Fibroblast of skin of back (primary cell): Measurements from ENCODE around the gene AKAP12.
A peak's percentile ranks its signal among the peaks of the same experiment; 100 is the strongest.

Source experiments
- DNase-seq: peaks from one replicate; pipeline ENCODE4 v3.0.0-alpha.2; 2013

The AKAP12 gene

GRCh38 chr6:151236668-151237401 is 2.9 kb upstream of the AKAP12 start:
- DNase-seq: no peak

GRCh38 chr6:151240036-151240685 is 394 bp downstream of the AKAP12 start:
- DNase-seq: peak; percentile 91

- peak; percentile 71 for DNase-seq
Measured at GRCh38 chr6:151240791-151241642, 1.2 kb downstream of the AKAP12 start.

GRCh38 chr6:151241853-151242252 is 2.1 kb downstream of the AKAP12 start:
- DNase-seq: no peak

GRCh38 chr6:151242420-151242861 is 2.7 kb downstream of the AKAP12 start:
- DNase-seq: peak; percentile 59

GRCh38 chr6:151243481-151243880 is 3.7 kb downstream of the AKAP12 start:
- no peak for DNase-seq

- DNase-seq: no peak
Measured at GRCh38 chr6:151247490-151247889, 7.7 kb downstream of the AKAP12 start.

GRCh38 chr6:151248295-151248694 is 8.5 kb downstream of the AKAP12 start:
- no peak for DNase-seq

GRCh38 chr6:151252634-151253033 is 12.9 kb downstream of the AKAP12 start:
- DNase-seq: no peak

- DNase-seq: peak; percentile 87
Measured at GRCh38 chr6:151254451-151255081, 14.8 kb downstream of the AKAP12 start.

- no peak for DNase-seq
Measured at GRCh38 chr6:151255811-151256210, 16.0 kb downstream of the AKAP12 start.

GRCh38 chr6:151257985-151258445 is 18.2 kb downstream of the AKAP12 start:
- peak; percentile 64 for DNase-seq

- DNase-seq: no peak
Measured at GRCh38 chr6:151260205-151260604, 20.4 kb downstream of the AKAP12 start.

- DNase-seq: no peak
Measured at GRCh38 chr6:151263035-151263434, 23.3 kb downstream of the AKAP12 start.

- DNase-seq: no peak
Measured at GRCh38 chr6:151263967-151264366, 24.2 kb downstream of the AKAP12 start.

GRCh38 chr6:151265282-151265681 is 25.5 kb downstream of the AKAP12 start:
- DNase-seq: no peak

- peak; percentile 63 for DNase-seq
Measured at GRCh38 chr6:151269321-151269995, 29.7 kb downstream of the AKAP12 start.

GRCh38 chr6:151275121-151275520 is 35.4 kb downstream of the AKAP12 start:
- DNase-seq: no peak

GRCh38 chr6:151275566-151275965 is 35.8 kb downstream of the AKAP12 start:
- DNase-seq: no peak

GRCh38 chr6:151276112-151276740 is 36.5 kb downstream of the AKAP12 start:
- peak; percentile 91 for DNase-seq

- no peak for DNase-seq
Measured at GRCh38 chr6:151279891-151280290, 40.1 kb downstream of the AKAP12 start.
